Ishikawa (cell line): ENCODE data around the gene FGD1.

Experiments used
- CEBPB ChIP-seq: IDR thresholded peaks from 2 replicates; pipeline ENCODE4 v1.6.1; 2012
- RAD21 ChIP-seq: IDR thresholded peaks from 2 replicates; pipeline ENCODE4 v1.6.1; 2012; ENCODE audit warnings: low read depth
- ZBTB7A ChIP-seq: IDR thresholded peaks from 2 replicates; pipeline ENCODE4 v1.6.1; 2012; ENCODE audit warnings: low read depth
- TF ChIP-seq, protein P1 (sequence below): IDR thresholded peaks from 2 replicates; pipeline ENCODE4 v1.6.1; 2012; ENCODE audit warnings: low read depth, mild to moderate bottlenecking
- TF ChIP-seq, protein P2 (sequence below): IDR thresholded peaks from 2 replicates; pipeline ENCODE4 v1.6.1; 2012

DNA sequence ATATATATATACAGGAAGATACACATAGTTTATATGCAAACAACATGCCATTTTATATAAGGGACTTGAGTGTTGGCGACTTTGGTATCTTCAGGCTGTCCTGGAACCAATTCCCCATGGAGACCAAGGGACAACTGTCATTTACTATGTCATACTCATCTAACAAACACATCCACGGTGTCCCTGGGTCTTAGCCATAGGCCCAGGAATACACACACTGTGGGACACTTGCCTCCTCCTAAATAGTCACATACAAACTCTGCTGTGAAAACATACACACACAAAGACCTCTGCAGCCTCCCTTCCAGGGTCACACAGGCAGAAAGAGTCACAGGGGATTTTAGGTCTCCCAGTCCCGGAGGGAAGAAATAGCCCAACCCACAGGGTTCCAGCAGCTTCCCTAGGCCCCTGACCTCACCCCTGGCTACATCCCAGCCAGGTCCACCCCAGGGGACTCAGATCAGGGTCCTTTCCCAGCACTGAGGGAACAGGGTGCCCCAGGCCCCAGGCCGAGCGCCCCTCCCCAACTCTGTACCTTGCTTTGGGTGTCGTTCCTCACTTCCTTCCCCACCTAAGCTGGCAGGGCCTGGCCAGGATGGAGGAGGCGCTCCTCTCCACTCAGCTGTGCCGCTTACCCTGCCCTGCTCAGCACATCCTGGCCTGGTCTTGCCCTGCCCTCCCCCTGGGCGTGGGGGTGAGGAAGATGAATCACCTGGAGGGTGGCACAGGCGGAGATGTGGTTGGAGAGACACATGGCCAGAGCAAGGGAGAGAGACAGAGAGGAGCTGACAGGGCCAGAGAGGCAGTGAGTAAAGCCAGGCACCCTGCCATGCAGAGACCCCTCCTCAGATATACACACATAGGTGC lies 21.8 kb downstream of the FGD1 start:
- TF ChIP-seq, protein P1, sequence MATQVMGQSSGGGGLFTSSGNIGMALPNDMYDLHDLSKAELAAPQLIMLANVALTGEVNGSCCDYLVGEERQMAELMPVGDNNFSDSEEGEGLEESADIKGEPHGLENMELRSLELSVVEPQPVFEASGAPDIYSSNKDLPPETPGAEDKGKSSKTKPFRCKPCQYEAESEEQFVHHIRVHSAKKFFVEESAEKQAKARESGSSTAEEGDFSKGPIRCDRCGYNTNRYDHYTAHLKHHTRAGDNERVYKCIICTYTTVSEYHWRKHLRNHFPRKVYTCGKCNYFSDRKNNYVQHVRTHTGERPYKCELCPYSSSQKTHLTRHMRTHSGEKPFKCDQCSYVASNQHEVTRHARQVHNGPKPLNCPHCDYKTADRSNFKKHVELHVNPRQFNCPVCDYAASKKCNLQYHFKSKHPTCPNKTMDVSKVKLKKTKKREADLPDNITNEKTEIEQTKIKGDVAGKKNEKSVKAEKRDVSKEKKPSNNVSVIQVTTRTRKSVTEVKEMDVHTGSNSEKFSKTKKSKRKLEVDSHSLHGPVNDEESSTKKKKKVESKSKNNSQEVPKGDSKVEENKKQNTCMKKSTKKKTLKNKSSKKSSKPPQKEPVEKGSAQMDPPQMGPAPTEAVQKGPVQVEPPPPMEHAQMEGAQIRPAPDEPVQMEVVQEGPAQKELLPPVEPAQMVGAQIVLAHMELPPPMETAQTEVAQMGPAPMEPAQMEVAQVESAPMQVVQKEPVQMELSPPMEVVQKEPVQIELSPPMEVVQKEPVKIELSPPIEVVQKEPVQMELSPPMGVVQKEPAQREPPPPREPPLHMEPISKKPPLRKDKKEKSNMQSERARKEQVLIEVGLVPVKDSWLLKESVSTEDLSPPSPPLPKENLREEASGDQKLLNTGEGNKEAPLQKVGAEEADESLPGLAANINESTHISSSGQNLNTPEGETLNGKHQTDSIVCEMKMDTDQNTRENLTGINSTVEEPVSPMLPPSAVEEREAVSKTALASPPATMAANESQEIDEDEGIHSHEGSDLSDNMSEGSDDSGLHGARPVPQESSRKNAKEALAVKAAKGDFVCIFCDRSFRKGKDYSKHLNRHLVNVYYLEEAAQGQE = no peak
- no peak for TF ChIP-seq ZBTB7A
- TF ChIP-seq RAD21 = no peak
- no peak for TF ChIP-seq CEBPB
- TF ChIP-seq, protein P2, sequence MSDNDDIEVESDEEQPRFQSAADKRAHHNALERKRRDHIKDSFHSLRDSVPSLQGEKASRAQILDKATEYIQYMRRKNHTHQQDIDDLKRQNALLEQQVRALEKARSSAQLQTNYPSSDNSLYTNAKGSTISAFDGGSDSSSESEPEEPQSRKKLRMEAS = no peak
